HCT116 (cell line): ENCODE results near the gene DLG5. TPM values are rescaled to one million over a fixed set of nuclear protein-coding genes. Genes with fewer than 3 reads are reported as not detected.

Experiments
- ATAC-seq: fragments of 200-7000 bp; cut with Tn5 transposase; 2 replicates; pipeline ENCODE4 v1.9.1; 2020; ENCODE audit warnings: mild to moderate bottlenecking, moderate library complexity
- BruUV-seq: library from RNA; stranded (reverse); fragments of 400-500 nt; replicated peaks from 2 replicates; lab custom pipeline; 2021; lab: Mats Ljungman, UMichigan
- CTCF ChIA-PET: fragments of 300-600 bp; sonication (Branson Sonifier 250); formaldehyde crosslinking; loops from one replicate; lab custom pipeline; 2021; ENCODE audit warnings: antibody characterized with exemption; lab: Charles Lee
- POLR2A ChIA-PET: fragments of 300-600, 350-600 bp; sonication (Branson Sonifier 250); formaldehyde crosslinking; loops from one replicate; lab custom pipeline; 2021; ENCODE audit warnings: antibody characterized with exemption; lab: Charles Lee
- RAD21 ChIA-PET, 2 experiments: fragments of 300-600 bp; sonication (Branson Sonifier 250); formaldehyde crosslinking; loops; one replicate each; lab custom pipeline; 2023; ENCODE audit warnings: low total read pairs in 2 of 2; ENCODE audit not compliant: uncharacterized antibody in 2 of 2, unreplicated experiment in 2 of 2, low non-redundant PET in 1 of 2; lab: Charles Lee
- DNase-seq: peaks from one replicate; pipeline ENCODE4 v3.0.0-alpha.2; 2010; ENCODE audit warnings: low read depth, low spot score
- H2AFZ ChIP-seq: fragments of 200-600 bp; shearing (Covaris generic), sonication (generic); 2 replicates; pipeline ENCODE4 v1.6.1; 2017; ENCODE audit warnings: low read depth, mixed run types, mixed read lengths, antibody characterized with exemption, low read length; ENCODE audit not compliant: poor library complexity, severe bottlenecking
- H3K27ac ChIP-seq: 2 replicates; pipeline ENCODE4 v1.5.1; 2012; ENCODE audit warnings: low read depth, low read length
- H3K27me3 ChIP-seq: fragments of 200-600 bp; sonication (generic); 2 replicates; pipeline ENCODE4 v1.6.1; 2016; ENCODE audit warnings: mixed run types, low read length, mixed read lengths; ENCODE audit not compliant: insufficient read depth
- H3K36me3 ChIP-seq, 2 experiments: fragments of 200-500 bp in 1 of 2; fragments of 200-600 bp in 1 of 2; sonication (Bioruptor generic) in 1 of 2; sonication (generic) in 1 of 2; 2 replicates each; pipeline versions ENCODE4 v1.5.1 to v1.6.1; 2014 to 2016; ENCODE audit warnings: low read length in 2 of 2, inconsistent platforms in 1 of 2, mixed read lengths in 1 of 2, mixed run types in 1 of 2; ENCODE audit not compliant: insufficient read depth in 2 of 2, control insufficient read depth in 1 of 2
- H3K4me1 ChIP-seq, 2 experiments: fragments of 200-600 bp in 1 of 2; sonication (generic) in 1 of 2; 2 replicates each; pipeline versions ENCODE4 v1.5.1 to v1.6.1; 2012 to 2017; ENCODE audit warnings: low read length in 2 of 2, inconsistent platforms in 1 of 2, mild to moderate bottlenecking in 1 of 2, mixed read lengths in 1 of 2, mixed run types in 1 of 2, moderate library complexity in 1 of 2; ENCODE audit not compliant: insufficient read depth in 2 of 2, control insufficient read depth in 1 of 2
- H3K4me2 ChIP-seq: fragments of 200-600 bp; sonication (generic); 2 replicates; pipeline ENCODE4 v1.6.1; 2017; ENCODE audit warnings: mixed run types, low read length, mixed read lengths
- H3K4me3 ChIP-seq, 2 experiments: fragments of 200-600 bp in 1 of 2; sonication (generic) in 1 of 2; replicated peaks in 1 of 2; 2 replicates each; pipeline ENCODE4 v1.5.1; 2011 to 2016; ENCODE audit warnings: low read length in 2 of 2, control low read depth in 1 of 2, low read depth in 1 of 2, mild to moderate bottlenecking in 1 of 2, mixed read lengths in 1 of 2, mixed run types in 1 of 2
- H3K79me2 ChIP-seq: fragments of 200-600 bp; sonication (generic); 2 replicates; pipeline ENCODE4 v1.6.1; 2017; ENCODE audit warnings: mild to moderate bottlenecking, mixed run types, low read length, moderate library complexity, mixed read lengths; ENCODE audit not compliant: insufficient read depth
- H3K9ac ChIP-seq: fragments of 200-600 bp; sonication (generic); 2 replicates; pipeline ENCODE4 v1.6.1; 2016; ENCODE audit warnings: low read length, mixed read lengths
- H3K9me2 ChIP-seq: fragments of 200-600 bp; sonication (generic), shearing (Covaris generic); 2 replicates; pipeline ENCODE4 v1.6.1; 2017; ENCODE audit warnings: mixed run types, mild to moderate bottlenecking, moderate library complexity; ENCODE audit not compliant: insufficient read depth
- H3K9me3 ChIP-seq, 2 experiments: fragments of 200-500 bp in 1 of 2; fragments of 200-600 bp in 1 of 2; sonication (Bioruptor generic) in 1 of 2; sonication (generic) in 1 of 2; 2 replicates each; pipeline ENCODE4 v1.6.1; 2014 to 2017; ENCODE audit warnings: low read length in 2 of 2, mixed read lengths in 2 of 2, inconsistent platforms in 1 of 2, low read depth in 1 of 2, mild to moderate bottlenecking in 1 of 2, mixed run types in 1 of 2, moderate library complexity in 1 of 2; ENCODE audit not compliant: control insufficient read depth in 1 of 2, insufficient read depth in 1 of 2
- H4K20me1 ChIP-seq: fragments of 200-600 bp; sonication (generic), shearing (Covaris generic); 2 replicates; pipeline ENCODE4 v1.6.1; 2017; ENCODE audit warnings: mixed run types, mild to moderate bottlenecking, moderate library complexity; ENCODE audit not compliant: insufficient read depth
- ATF3 ChIP-seq: IDR thresholded peaks from 2 replicates; pipeline ENCODE4 v1.6.1; 2012
- EGR1 ChIP-seq: IDR thresholded peaks from 2 replicates; pipeline ENCODE4 v1.6.1; 2012; ENCODE audit warnings: low read depth
- EZH2phosphoT487 ChIP-seq: fragments of 200-600 bp; IDR thresholded peaks from 2 replicates; pipeline ENCODE4 v1.6.1; 2018; ENCODE audit warnings: antibody characterized with exemption, borderline replicate concordance
- FOSL1 ChIP-seq: IDR thresholded peaks from 2 replicates; pipeline ENCODE4 v1.6.1; 2012; ENCODE audit warnings: low read depth
- RAD21 ChIP-seq: IDR thresholded peaks from 2 replicates; pipeline ENCODE4 v1.6.1; 2012; ENCODE audit warnings: low read depth, mild to moderate bottlenecking
- REST ChIP-seq: IDR thresholded peaks from 2 replicates; pipeline ENCODE4 v1.6.1; 2012; ENCODE audit warnings: low read depth
- SIN3A ChIP-seq: IDR thresholded peaks from 2 replicates; pipeline ENCODE4 v1.6.1; 2012; ENCODE audit warnings: low read depth
- SP1 ChIP-seq: IDR thresholded peaks from 2 replicates; pipeline ENCODE4 v1.6.1; 2012; ENCODE audit warnings: low read depth
- TCF7L2 ChIP-seq: IDR thresholded peaks from 2 replicates; pipeline ENCODE4 v1.7.0; 2011; ENCODE audit warnings: borderline replicate concordance, inconsistent platforms; ENCODE audit not compliant: insufficient read depth, insufficient read length; ENCODE audit errors: extremely low read depth
- YY1 ChIP-seq: IDR thresholded peaks from 2 replicates; pipeline ENCODE4 v1.6.1; 2011; ENCODE audit warnings: low read length, low read depth, moderate library complexity, mild to moderate bottlenecking; ENCODE audit not compliant: insufficient replicate concordance; ENCODE audit errors: extremely low read depth
- ZNF274 ChIP-seq: fragments of 200-500 bp; sonication (Bioruptor generic); IDR thresholded peaks from 2 replicates; pipeline ENCODE4 v1.6.1; 2014; ENCODE audit warnings: mild to moderate bottlenecking, low read depth, low read length, inconsistent platforms
- intact Hi-C: fragments of 100-400 bp; cut with micrococcal nuclease; formaldehyde crosslinking; loops from 2 replicates; pipeline ENCODE4 v1.10.0; 2022
- total RNA-seq: library from RNA; stranded (reverse); gene quantifications from one replicate; pipeline ENCODE4 v1.2.1, GENCODE V29; 2021; ENCODE audit not compliant: unreplicated experiment
- TF ChIP-seq, protein P1 (sequence below): IDR thresholded peaks from 2 replicates; pipeline ENCODE4 v1.6.1; 2011; ENCODE audit warnings: mild to moderate bottlenecking, low read length, moderate library complexity; ENCODE audit not compliant: insufficient replicate concordance; ENCODE audit errors: extremely low read depth

Gene DLG5
- total RNA-seq, 1 experiment from 2014 or later, result 44.8 TPM

DNA sequence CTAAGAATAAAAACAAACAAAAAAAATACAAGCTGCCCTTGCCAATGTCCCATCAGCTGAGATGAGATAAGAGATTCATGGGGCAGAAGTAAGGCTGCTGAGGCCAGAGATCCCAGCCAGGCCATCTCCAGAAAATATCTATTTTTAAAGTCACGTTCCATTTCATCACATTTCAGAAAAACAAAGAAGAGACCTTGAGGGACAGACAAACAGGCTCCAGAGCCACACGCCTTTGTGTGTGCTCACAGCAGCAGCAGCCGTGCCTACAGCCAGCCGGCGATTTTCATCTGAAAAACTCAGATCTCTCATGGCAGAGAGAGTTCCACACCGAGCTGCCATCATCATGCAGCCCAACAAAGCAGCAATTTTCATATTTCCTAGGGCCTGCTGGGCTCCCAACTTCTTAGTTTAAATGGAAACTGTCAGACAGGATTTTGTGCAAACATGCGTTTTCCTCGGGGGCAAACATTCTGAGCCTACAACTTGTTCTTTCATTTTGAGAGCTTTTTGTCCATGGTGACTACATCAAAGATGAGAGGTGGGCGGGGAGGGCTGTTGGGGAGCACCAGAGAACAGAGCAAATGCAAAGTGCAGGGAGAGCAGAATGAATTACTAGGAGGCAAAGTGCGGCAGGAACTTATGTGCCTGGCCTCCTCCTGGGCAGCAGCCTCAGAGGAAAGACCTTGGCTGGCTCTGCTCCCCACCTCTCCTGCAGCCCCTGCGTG lies 38.8 kb downstream of the DLG5 start (continued):
- TF ChIP-seq REST, result no peak
- no peak for TF ChIP-seq FOSL1
- TF ChIP-seq TCF7L2, result no peak
- TF ChIP-seq RAD21, result no peak
- TF ChIP-seq, all 23 proteins: peak for 0

- H2AFZ ChIP-seq, result no peak overlapping the region
- H3K9me3 ChIP-seq, result no peaks in the 10 kb centered on the region
- no peak for ATAC-seq
- H3K36me3 ChIP-seq, result no peaks in the 10 kb centered on the region
- no peak overlapping the region for H3K9ac ChIP-seq
- CTCF ChIA-PET, result interaction anchor here (1.9 kb wide), 1 partner anchor 88 kb away, joined by 5 read pairs; no protein-coding TSS in a partner anchor
- POLR2A ChIA-PET, result no interaction called here
- no peaks in the 10 kb centered on the region for H3K27me3 ChIP-seq
- H3K4me1 ChIP-seq, result peaks cover 25 to 41% of the 10 kb centered on the region in 2 experiments
- no TSS peak for BruUV-seq
- H3K9me2 ChIP-seq, result no peaks in the 10 kb centered on the region
- RAD21 ChIA-PET, result no interaction called here
- no peak overlapping the region for H3K4me2 ChIP-seq
- TF ChIP-seq EGR1 (no peak), YY1 (no peak), SP1 (no peak), RAD21 (no peak), FOSL1 (no peak), EZH2phosphoT487 (no peak), SIN3A (no peak), ZNF274 (no peak), ATF3 (no peak), TCF7L2 (no peak), REST (no peak)
- TF ChIP-seq, protein P1, sequence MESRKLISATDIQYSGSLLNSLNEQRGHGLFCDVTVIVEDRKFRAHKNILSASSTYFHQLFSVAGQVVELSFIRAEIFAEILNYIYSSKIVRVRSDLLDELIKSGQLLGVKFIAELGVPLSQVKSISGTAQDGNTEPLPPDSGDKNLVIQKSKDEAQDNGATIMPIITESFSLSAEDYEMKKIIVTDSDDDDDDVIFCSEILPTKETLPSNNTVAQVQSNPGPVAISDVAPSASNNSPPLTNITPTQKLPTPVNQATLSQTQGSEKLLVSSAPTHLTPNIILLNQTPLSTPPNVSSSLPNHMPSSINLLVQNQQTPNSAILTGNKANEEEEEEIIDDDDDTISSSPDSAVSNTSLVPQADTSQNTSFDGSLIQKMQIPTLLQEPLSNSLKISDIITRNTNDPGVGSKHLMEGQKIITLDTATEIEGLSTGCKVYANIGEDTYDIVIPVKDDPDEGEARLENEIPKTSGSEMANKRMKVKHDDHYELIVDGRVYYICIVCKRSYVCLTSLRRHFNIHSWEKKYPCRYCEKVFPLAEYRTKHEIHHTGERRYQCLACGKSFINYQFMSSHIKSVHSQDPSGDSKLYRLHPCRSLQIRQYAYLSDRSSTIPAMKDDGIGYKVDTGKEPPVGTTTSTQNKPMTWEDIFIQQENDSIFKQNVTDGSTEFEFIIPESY, result no peak
- TF ChIP-seq, all 23 proteins: peak for 0
- DNase-seq, result no peak
- intact Hi-C loops, result no loop called here
- Histone ChIP-seq H3K4me3 (no peak overlapping the region), H4K20me1 (peaks cover 4% of the 10 kb centered on the region; the same call in 1 of the 2 replicates), H3K27ac (no peak overlapping the region), H3K79me2 (peaks cover 71% of the 10 kb centered on the region)
Observed at GRCh38 chr10:77886795-77887355, 39.7 kb downstream of the DLG5 start.
